Inferior parietal cortex (tissue), 1 donor: Measurements from ENCODE around the gene USP34.

Source experiments
- DNase-seq: peaks from one replicate; pipeline ENCODE4 v3.0.0-alpha.2; 2016; ENCODE audit errors: extremely low spot score

The USP34 gene

GRCh38 chr2:61320181-61320580, 150.7 kb downstream of the USP34 start:
- DNase-seq = no peak

GRCh38 chr2:61318553-61318952, 152.3 kb downstream of the USP34 start:
- DNase-seq = no peak

- no peak for DNase-seq
Observed at GRCh38 chr2:61295981-61296380, 174.9 kb downstream of the USP34 start.

GRCh38 chr2:61291851-61292575, 178.9 kb downstream of the USP34 start:
- DNase-seq = no peak

- DNase-seq = no peak
Observed at GRCh38 chr2:61288070-61288841, 182.6 kb downstream of the USP34 start.

- DNase-seq = no peak
Observed at GRCh38 chr2:61287254-61287653, 183.6 kb downstream of the USP34 start.

GRCh38 chr2:61283443-61284160, 187.3 kb downstream of the USP34 start:
- no peak for DNase-seq

GRCh38 chr2:61282104-61282590, 188.7 kb downstream of the USP34 start:
- no peak for DNase-seq

GRCh38 chr2:61281321-61281720, 189.6 kb downstream of the USP34 start:
- no peak for DNase-seq

GRCh38 chr2:61277756-61278155, 193.1 kb downstream of the USP34 start:
- DNase-seq = no peak

- DNase-seq = no peak
Observed at GRCh38 chr2:61275575-61276184, 195.2 kb downstream of the USP34 start.

GRCh38 chr2:61272421-61273070, 198.3 kb downstream of the USP34 start:
- DNase-seq = no peak

- DNase-seq = no peak
Observed at GRCh38 chr2:61268249-61268648, 202.6 kb downstream of the USP34 start.

GRCh38 chr2:61266632-61267505, 204.0 kb downstream of the USP34 start:
- no peak for DNase-seq

- DNase-seq = no peak
Observed at GRCh38 chr2:61263830-61264229, 207.1 kb downstream of the USP34 start.

GRCh38 chr2:61262699-61263098, 208.2 kb downstream of the USP34 start:
- DNase-seq = no peak

GRCh38 chr2:61257446-61257845, 213.4 kb downstream of the USP34 start:
- DNase-seq = no peak

GRCh38 chr2:61255580-61256437, 215.1 kb downstream of the USP34 start:
- no peak for DNase-seq

- DNase-seq = no peak
Observed at GRCh38 chr2:61254536-61254935, 216.4 kb downstream of the USP34 start.

GRCh38 chr2:61253136-61253535, 217.8 kb downstream of the USP34 start:
- DNase-seq = no peak
